Smooth muscle cell (in vitro differentiated cells): Measurements from ENCODE around the gene PHETA1. TPM values are rescaled to one million over a fixed set of nuclear protein-coding genes. Genes with fewer than 3 reads are reported as not detected.

Experiments used
- DNase-seq: peaks from one replicate; lab custom pipeline; 2025; ENCODE audit not compliant: unreplicated experiment; lab: John Stamatoyannopoulos, UW
- H2AFZ ChIP-seq: fragments of 200-600 bp; sonication (generic); 2 replicates; pipeline ENCODE4 v1.6.0; 2016; ENCODE audit warnings: antibody characterized with exemption, low read depth, mild to moderate bottlenecking
- H3F3A ChIP-seq: fragments of 200-600 bp; sonication (generic); 2 replicates; pipeline ENCODE4 v1.6.0; 2017; ENCODE audit warnings: antibody characterized with exemption, low read depth
- H3K27ac ChIP-seq: fragments of 200-600 bp; sonication (generic); 2 replicates; pipeline ENCODE4 v1.5.1; 2016; ENCODE audit warnings: low read depth, mild to moderate bottlenecking
- H3K27me3 ChIP-seq: fragments of 200-600 bp; sonication (generic); 2 replicates; pipeline ENCODE4 v1.6.1; 2016; ENCODE audit warnings: low read depth, mild to moderate bottlenecking
- H3K36me3 ChIP-seq: fragments of 200-600 bp; sonication (generic); 2 replicates; pipeline ENCODE4 v1.5.1; 2016; ENCODE audit warnings: low read depth
- H3K4me1 ChIP-seq: fragments of 200-600 bp; sonication (generic); 2 replicates; pipeline ENCODE4 v1.5.1; 2016; ENCODE audit warnings: low read depth
- H3K4me2 ChIP-seq: fragments of 200-600 bp; sonication (generic); 2 replicates; pipeline ENCODE4 v1.6.0; 2016; ENCODE audit warnings: mild to moderate bottlenecking
- H3K4me3 ChIP-seq: fragments of 200-600 bp; sonication (generic); 2 replicates; pipeline ENCODE4 v1.5.1; 2016; ENCODE audit warnings: mild to moderate bottlenecking
- H3K79me2 ChIP-seq: fragments of 200-600 bp; sonication (generic); 2 replicates; pipeline ENCODE4 v1.6.0; 2016; ENCODE audit warnings: low read depth, mild to moderate bottlenecking
- H3K9ac ChIP-seq: fragments of 200-600 bp; sonication (generic); 2 replicates; pipeline ENCODE4 v1.6.0; 2016; ENCODE audit warnings: low read depth
- H3K9me3 ChIP-seq: fragments of 200-600 bp; sonication (generic); replicated peaks from 2 replicates; pipeline ENCODE4 v1.5.1; 2016; ENCODE audit warnings: low read depth
- H4K20me1 ChIP-seq: fragments of 200-600 bp; sonication (generic); 2 replicates; pipeline ENCODE4 v1.6.0; 2016; ENCODE audit warnings: low read depth
- WGBS: methylation state at CpG from one replicate; pipeline ENCODE4 v1.1.7; 2016; ENCODE audit warnings: low lambda C conversion rate; 5-methylcytosine and 5-hydroxymethylcytosine counted together
- polyA plus RNA-seq: library from polyadenylated mRNA; unstranded; fragments of >200 nt; fragmentation: Nextera tagmentation; extraction: Ambion mirVana; gene quantifications from 2 replicates; pipeline ENCODE4 v1.2.1, GENCODE V29; 2016
- total RNA-seq: library from RNA; depleted of rRNA; stranded (reverse); fragments of >200 nt; gene quantifications from 2 replicates; pipeline ENCODE4 v1.2.3, GENCODE V29; 2014
- TF ChIP-seq, protein P1 (sequence below): fragments of 200-600 bp; sonication (generic); IDR thresholded peaks from 2 replicates; pipeline ENCODE4 v1.5.1; 2017; ENCODE audit warnings: borderline replicate concordance, mild to moderate bottlenecking, antibody characterized with exemption; ENCODE audit not compliant: insufficient read depth, poor library complexity, severe bottlenecking

Gene PHETA1
- total and polyA plus RNA-seq, 2 experiments from 2014 or later, result 2.9 to 9.3 TPM

DNA sequence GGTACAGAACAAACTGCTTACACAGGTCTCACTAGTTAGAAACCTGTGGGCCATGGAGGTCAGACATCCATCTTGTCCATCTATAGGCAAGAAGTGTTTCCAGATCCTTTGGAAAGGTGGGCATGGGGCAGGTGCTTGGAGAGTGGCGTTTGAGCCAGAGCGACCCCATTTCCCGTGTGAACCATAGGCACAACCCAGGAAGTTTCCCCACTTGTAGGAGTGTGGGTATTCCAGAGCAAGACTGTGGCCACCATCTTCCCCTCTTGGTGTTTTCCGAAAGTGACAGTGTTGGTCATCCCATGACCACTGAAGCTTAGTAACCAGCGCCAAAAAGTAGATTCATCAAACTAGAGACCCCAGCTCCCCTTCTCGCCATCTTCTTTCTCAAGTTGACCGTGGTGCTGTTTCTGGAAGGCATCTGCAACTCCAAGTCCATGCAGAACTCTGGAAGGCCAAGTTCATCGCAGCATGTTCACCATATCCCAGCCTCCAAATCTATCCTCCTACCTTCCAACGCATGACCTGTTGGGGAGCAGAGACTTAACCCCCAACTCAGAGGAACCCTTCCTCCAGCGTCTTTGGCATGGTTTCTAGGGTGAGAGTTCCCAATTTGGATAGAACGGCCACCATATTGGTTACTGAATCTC, 19.7 kb downstream of the PHETA1 start:
- no peaks in the 10 kb centered on the region for H4K20me1 ChIP-seq
- no peaks in the 10 kb centered on the region for H3F3A ChIP-seq
- H3K9me3 ChIP-seq, result no peaks in the 10 kb centered on the region
- H3K4me3 ChIP-seq, result no peak overlapping the region
- no peaks in the 10 kb centered on the region for H3K36me3 ChIP-seq
- TF ChIP-seq, protein P1, sequence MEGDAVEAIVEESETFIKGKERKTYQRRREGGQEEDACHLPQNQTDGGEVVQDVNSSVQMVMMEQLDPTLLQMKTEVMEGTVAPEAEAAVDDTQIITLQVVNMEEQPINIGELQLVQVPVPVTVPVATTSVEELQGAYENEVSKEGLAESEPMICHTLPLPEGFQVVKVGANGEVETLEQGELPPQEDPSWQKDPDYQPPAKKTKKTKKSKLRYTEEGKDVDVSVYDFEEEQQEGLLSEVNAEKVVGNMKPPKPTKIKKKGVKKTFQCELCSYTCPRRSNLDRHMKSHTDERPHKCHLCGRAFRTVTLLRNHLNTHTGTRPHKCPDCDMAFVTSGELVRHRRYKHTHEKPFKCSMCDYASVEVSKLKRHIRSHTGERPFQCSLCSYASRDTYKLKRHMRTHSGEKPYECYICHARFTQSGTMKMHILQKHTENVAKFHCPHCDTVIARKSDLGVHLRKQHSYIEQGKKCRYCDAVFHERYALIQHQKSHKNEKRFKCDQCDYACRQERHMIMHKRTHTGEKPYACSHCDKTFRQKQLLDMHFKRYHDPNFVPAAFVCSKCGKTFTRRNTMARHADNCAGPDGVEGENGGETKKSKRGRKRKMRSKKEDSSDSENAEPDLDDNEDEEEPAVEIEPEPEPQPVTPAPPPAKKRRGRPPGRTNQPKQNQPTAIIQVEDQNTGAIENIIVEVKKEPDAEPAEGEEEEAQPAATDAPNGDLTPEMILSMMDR, result no peak
- H3K9ac ChIP-seq, result no peak overlapping the region
- DNase-seq, result no peak
- no peak overlapping the region for H3K4me2 ChIP-seq
- 92% methylated on average over 11 of the region's 11 CpGs for WGBS
- H2AFZ ChIP-seq, result no peak overlapping the region
- H3K27me3 ChIP-seq, result no peaks in the 10 kb centered on the region
- H3K79me2 ChIP-seq, result no peaks in the 10 kb centered on the region
- no peak overlapping the region for H3K27ac ChIP-seq
- no peaks in the 10 kb centered on the region for H3K4me1 ChIP-seq

DNA sequence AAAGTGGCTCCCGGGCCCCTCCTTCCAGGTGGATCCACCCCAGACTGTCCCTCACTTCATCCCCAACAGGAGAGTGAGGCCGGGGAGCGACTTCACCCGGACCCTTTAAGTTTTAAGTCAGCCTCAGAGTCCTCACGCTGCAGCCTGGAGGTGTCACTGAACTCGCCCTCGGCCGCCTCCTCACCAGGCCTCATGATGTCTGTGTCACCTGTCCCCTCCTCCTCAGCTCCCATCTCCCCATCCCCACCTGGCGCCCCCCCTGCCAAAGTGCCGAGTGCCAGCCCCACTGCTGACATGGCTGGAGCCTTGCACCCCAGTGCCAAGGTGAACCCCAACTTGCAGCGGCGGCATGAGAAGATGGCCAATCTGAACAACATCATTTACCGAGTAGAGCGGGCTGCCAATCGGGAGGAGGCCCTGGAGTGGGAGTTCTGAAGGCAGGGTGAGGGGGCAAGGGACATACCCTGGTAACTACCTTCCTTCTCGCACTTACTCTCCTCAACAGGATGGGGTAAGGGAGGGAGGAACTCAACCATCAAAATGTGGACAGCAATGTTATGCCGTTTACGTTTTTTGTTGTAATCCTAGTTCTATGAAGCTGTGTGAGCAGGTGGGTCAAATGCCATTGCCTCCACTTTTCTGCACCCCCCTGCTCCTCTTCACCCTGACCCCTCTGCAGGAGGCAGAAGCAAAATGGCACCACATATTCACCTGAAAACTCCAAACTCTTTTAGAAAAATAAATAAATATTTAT, 20.8 kb downstream of the PHETA1 start:
- Histone ChIP-seq H3K4me3 (no peak overlapping the region), H3K9me3 (no peaks in the 10 kb centered on the region), H3K27me3 (no peaks in the 10 kb centered on the region), H4K20me1 (no peaks in the 10 kb centered on the region), H3K27ac (no peak overlapping the region), H3K4me1 (no peaks in the 10 kb centered on the region), H3K36me3 (no peaks in the 10 kb centered on the region), H3K4me2 (no peak overlapping the region), H2AFZ (no peak overlapping the region), H3K9ac (no peak overlapping the region), H3F3A (no peaks in the 10 kb centered on the region), H3K79me2 (no peaks in the 10 kb centered on the region)
- TF ChIP-seq, protein P1, result no peak
- DNase-seq, result no peak
- WGBS, result 96% methylated on average over 18 of the region's 18 CpGs

DNA sequence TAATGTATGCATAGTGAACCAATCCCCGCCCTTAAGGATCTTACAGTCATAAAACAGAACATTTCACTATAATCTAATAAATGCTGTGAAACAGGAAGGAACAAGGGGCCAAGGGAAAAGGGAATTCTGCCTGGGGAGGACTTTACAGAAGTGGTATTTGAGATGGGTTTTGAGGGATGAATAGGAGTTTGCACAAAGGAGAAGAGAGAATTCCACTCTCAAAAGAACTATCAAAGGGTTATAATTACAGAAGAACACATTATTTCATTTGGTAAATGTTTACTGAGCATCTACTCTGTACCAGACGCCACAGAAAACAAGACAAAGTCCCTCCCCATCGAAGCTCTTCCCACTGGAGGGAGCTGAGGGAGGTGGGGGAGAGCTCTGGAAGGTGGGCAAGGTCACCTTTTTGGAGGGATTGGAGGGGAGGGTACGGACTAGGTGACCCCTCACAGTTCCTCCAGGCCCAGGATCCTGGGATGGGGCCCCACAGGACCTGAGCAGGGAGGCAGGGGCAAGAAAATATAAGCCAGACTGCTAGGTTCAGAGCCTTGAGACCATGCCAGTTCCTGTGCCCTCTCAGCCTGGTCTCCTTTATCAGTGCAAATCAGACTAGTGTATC, 24.5 kb downstream of the PHETA1 start:
- WGBS, result 86% methylated on average over 4 of the region's 4 CpGs
- no peak overlapping the region for H3K4me3 ChIP-seq

More for the DNA sequence above, 24.5 kb downstream of the PHETA1 start:
- no peak overlapping the region for H3K9ac ChIP-seq
- DNase-seq, result no peak
- H3K9me3 ChIP-seq, result no peaks in the 10 kb centered on the region
- no peaks in the 10 kb centered on the region for H3K36me3 ChIP-seq
- no peaks in the 10 kb centered on the region for H3K4me1 ChIP-seq
- TF ChIP-seq, protein P1, result no peak
- no peak overlapping the region for H3K4me2 ChIP-seq
- no peak overlapping the region for H2AFZ ChIP-seq
- H3K27ac ChIP-seq, result no peak overlapping the region
- no peaks in the 10 kb centered on the region for H3K79me2 ChIP-seq
- no peaks in the 10 kb centered on the region for H3K27me3 ChIP-seq
- H3F3A ChIP-seq, result no peaks in the 10 kb centered on the region
- no peaks in the 10 kb centered on the region for H4K20me1 ChIP-seq
